ENCODE data around the gene LYPLA2.
A peak's percentile ranks its signal among the peaks of the same experiment; 100 is the strongest.
"Not testable (repeated sequence)": the region's sequence is repeated elsewhere in the genome, so short reads cannot be mapped to it uniquely, and the experiment has no call there.

The LYPLA2 gene

GRCh38 chr1:23793861-23794731 lies 3.2 kb downstream of the LYPLA2 start:
- H3K9me3 Mint-ChIP-seq = no peaks in the 10 kb centered on the region

GRCh38 chr1:23794732-23795182 lies 3.8 kb downstream of the LYPLA2 start:
- not testable (repeated sequence) for H3K9me3 Mint-ChIP-seq; H3K27ac Mint-ChIP-seq; H3K27me3 Mint-ChIP-seq (ENCODE audit: low read depth); H3K36me3 Mint-ChIP-seq (ENCODE audit: low read depth)
- H3K4me3 Mint-ChIP-seq = peak overlapping the region; percentile 21 to 41 (median 34)
- H3K4me1 Mint-ChIP-seq = peaks cover 23% of the 10 kb centered on the region

More at GRCh38 chr1:23793861-23794731, 3.2 kb downstream of the LYPLA2 start:
- Mint-ChIP-seq H3K4me3 (peak overlapping the region; percentile 21 to 66 (median 41)), H3K27ac (no peak overlapping the region), H3K27me3 (ENCODE audit: low read depth) (no peaks in the 10 kb centered on the region), H3K36me3 (ENCODE audit: low read depth) (peaks cover 8% of the 10 kb centered on the region), H3K4me1 (peaks cover 23% of the 10 kb centered on the region)
- no peak for TF ChIP-seq CTCF (IDR thresholded peaks at IDR 0.05; ENCODE audit: unreplicated experiment in 3 of 3)

GRCh38 chr1:23795676-23796465 lies 4.9 kb downstream of the LYPLA2 start:
- Mint-ChIP-seq H3K4me1 (peaks cover 15% of the 10 kb centered on the region), H3K36me3 (ENCODE audit: low read depth) (peaks cover 8% of the 10 kb centered on the region), H3K27me3 (ENCODE audit: low read depth) (no peaks in the 10 kb centered on the region), H3K27ac (peak overlapping the region in 2 of 3 experiments; percentile 52 to 82), H3K4me3 (peak overlapping the region; percentile 45 to 68 (median 65)), H3K9me3 (no peaks in the 10 kb centered on the region)
- TF ChIP-seq CTCF (IDR thresholded peaks at IDR 0.05; ENCODE audit: unreplicated experiment in 3 of 3) = no peak

GRCh38 chr1:23796466-23797271 lies 5.7 kb downstream of the LYPLA2 start:
- peaks cover 3% of the 10 kb centered on the region for H3K27me3 Mint-ChIP-seq (ENCODE audit: low read depth)
- peaks cover 14% of the 10 kb centered on the region for H3K4me1 Mint-ChIP-seq
- H3K9me3 Mint-ChIP-seq = no peaks in the 10 kb centered on the region
- H3K27ac Mint-ChIP-seq = peak overlapping the region in 1 of 3 experiments; percentile 53
- H3K4me3 Mint-ChIP-seq = peak overlapping the region in 2 of 3 experiments; percentile 49 to 51
- H3K36me3 Mint-ChIP-seq (ENCODE audit: low read depth) = peaks cover 8% of the 10 kb centered on the region
- no peak for TF ChIP-seq CTCF (IDR thresholded peaks at IDR 0.05; ENCODE audit: unreplicated experiment in 3 of 3)

- Mint-ChIP-seq H3K4me3 (peak overlapping the region in 2 of 3 experiments; percentile 21 to 53), H3K4me1 (peaks cover 10% of the 10 kb centered on the region), H3K27me3 (ENCODE audit: low read depth) (peaks cover 3% of the 10 kb centered on the region), H3K27ac (no peak overlapping the region), H3K36me3 (ENCODE audit: low read depth) (peaks cover 8% of the 10 kb centered on the region), H3K9me3 (no peaks in the 10 kb centered on the region)
- no peak for TF ChIP-seq CTCF (IDR thresholded peaks at IDR 0.05; ENCODE audit: unreplicated experiment in 3 of 3)
Observed at GRCh38 chr1:23797478-23798448, 6.8 kb downstream of the LYPLA2 start.

Measured in nephron (organoid).